Measurements from ENCODE around the gene MVB12B. TPM values are rescaled to one million over a fixed set of nuclear protein-coding genes. Genes with fewer than 3 reads are reported as not detected.

The MVB12B gene
- total and polyA plus RNA-seq, 9 donors = 7.0 to 23.1 (median 17.8) TPM

GRCh38 chr9:126354887-126355770 is 28.5 kb downstream of the MVB12B start:
- DNase-seq = no peak
- no peak for TF ChIP-seq CTCF (IDR thresholded peaks at IDR 0.05)
- Histone ChIP-seq H3K27me3 (no peaks in the 10 kb centered on the region), H3K9me3 (no peaks in the 10 kb centered on the region), H3K27ac (no peak overlapping the region), H3K4me1 (ENCODE audit: insufficient read depth) (no peaks in the 10 kb centered on the region), H3K36me3 (no peaks in the 10 kb centered on the region), H3K4me3 (no peak overlapping the region)
- 92 to 95% (median 94%) methylated on average over 12 of the region's 12 CpGs for WGBS, 3 donors
- intact Hi-C loops (cut with DNase I) = no loop called here

- Histone ChIP-seq H3K27ac (no peak overlapping the region), H3K9me3 (no peaks in the 10 kb centered on the region), H3K27me3 (no peaks in the 10 kb centered on the region), H3K36me3 (no peaks in the 10 kb centered on the region), H3K4me3 (no peak overlapping the region), H3K4me1 (ENCODE audit: insufficient read depth) (no peaks in the 10 kb centered on the region)
- intact Hi-C loops (cut with DNase I) = no loop called here
- 88 to 98% (median 95%) methylated on average over 1 of the region's 1 CpG for WGBS, 3 donors
- no peak for DNase-seq
- no peak for TF ChIP-seq POLR2A (IDR thresholded peaks at IDR 0.05)
- no peak for TF ChIP-seq CTCF (IDR thresholded peaks at IDR 0.05)
- no peak for TF ChIP-seq EP300 (IDR thresholded peaks at IDR 0.05)
Measured at GRCh38 chr9:126357074-126357473, 30.4 kb downstream of the MVB12B start.

- no peaks in the 10 kb centered on the region for H3K36me3 ChIP-seq
- no peak for DNase-seq
- H3K27me3 ChIP-seq = no peaks in the 10 kb centered on the region
- intact Hi-C loops (cut with DNase I) = no loop called here
- no peak overlapping the region for H3K27ac ChIP-seq
- H3K4me3 ChIP-seq = no peak overlapping the region
- TF ChIP-seq POLR2A (IDR thresholded peaks at IDR 0.05) = no peak
- TF ChIP-seq EP300 (IDR thresholded peaks at IDR 0.05) = no peak
- TF ChIP-seq CTCF (IDR thresholded peaks at IDR 0.05) = no peak
- no peaks in the 10 kb centered on the region for H3K9me3 ChIP-seq
- H3K4me1 ChIP-seq (ENCODE audit: insufficient read depth) = no peaks in the 10 kb centered on the region
- WGBS, 3 donors = 93 to 98% (median 94%) methylated on average over 1 of the region's 1 CpG
Measured at GRCh38 chr9:126360073-126360472, 33.4 kb downstream of the MVB12B start.

GRCh38 chr9:126361810-126362238 is 35.2 kb downstream of the MVB12B start:
- H3K27ac ChIP-seq = no peak overlapping the region
- WGBS, 3 donors = 95 to 100% (median 97%) methylated on average over 3 of the region's 3 CpGs
- H3K27me3 ChIP-seq = no peaks in the 10 kb centered on the region
- H3K4me3 ChIP-seq = no peak overlapping the region
- intact Hi-C loops (cut with DNase I) = no loop called here
- no peaks in the 10 kb centered on the region for H3K9me3 ChIP-seq
- no peaks in the 10 kb centered on the region for H3K36me3 ChIP-seq
- H3K4me1 ChIP-seq (ENCODE audit: insufficient read depth) = peaks cover 2% of the 10 kb centered on the region
- TF ChIP-seq POLR2A (IDR thresholded peaks at IDR 0.05) (no peak), CTCF (IDR thresholded peaks at IDR 0.05) (no peak), EP300 (IDR thresholded peaks at IDR 0.05) (no peak)
- DNase-seq = no peak
